ENCODE results near the gene CAAP1.
A peak's percentile ranks its signal among the peaks of the same experiment; 100 is the strongest.

The CAAP1 gene

GRCh38 chr9:26892251-26893029, at the start of gene CAAP1 (continued):
- TF ChIP-seq KLF7 (tag by site-specific recombination; IDR thresholded peaks at IDR 0.05; ENCODE audit: borderline replicate concordance) (no peak), HOXC10 (CRISPR knock-in tag; IDR thresholded peaks at IDR 0.05) (no peak; the same call in 1 of the 2 replicates), SETDB1 (IDR thresholded peaks at IDR 0.05; ENCODE audit: insufficient read length, low read length) (no peak), ZNF26 (tag by site-specific recombination; IDR thresholded peaks at IDR 0.05) (no peak), OSR2 (tag by site-specific recombination; IDR thresholded peaks at IDR 0.05) (0 out of 2 replicates have a peak, but pooled peaks have one; percentile 43), ZNF169 (tag by site-specific recombination; IDR thresholded peaks at IDR 0.05) (no peak), ZNF132 (tag by site-specific recombination; IDR thresholded peaks at IDR 0.05; ENCODE audit: borderline replicate concordance) (no peak), ZNF133 (tag by site-specific recombination; IDR thresholded peaks at IDR 0.05) (no peak), ZNF16 (tag by site-specific recombination; IDR thresholded peaks at IDR 0.05; ENCODE audit: low read depth) (peak; percentile 76; the same call in 1 of the 2 replicates), ZNF791 (tag by site-specific recombination; IDR thresholded peaks at IDR 0.05) (no peak), ZNF768 (tag by site-specific recombination; IDR thresholded peaks at IDR 0.05) (peak; percentile 38; the same call in 1 of the 2 replicates), ZNF324 (tag by site-specific recombination; IDR thresholded peaks at IDR 0.05) (peak; percentile 82), GLI4 (tag by site-specific recombination; IDR thresholded peaks at IDR 0.05) (no peak), ZFP3 (tag by site-specific recombination; IDR thresholded peaks at IDR 0.05; ENCODE audit: low read depth) (no peak), ZNF610 (tag by site-specific recombination; IDR thresholded peaks at IDR 0.05; ENCODE audit: borderline replicate concordance) (peak; percentile 97), ZNF121 (tag by site-specific recombination; IDR thresholded peaks at IDR 0.05) (no peak), SCRT2 (tag by site-specific recombination; IDR thresholded peaks at IDR 0.05) (peak; percentile 99), ZNF341 (tag by site-specific recombination; IDR thresholded peaks at IDR 0.05; ENCODE audit: low read depth) (peak; percentile 93), ZNF37A (tag by site-specific recombination; IDR thresholded peaks at IDR 0.05) (no peak), ZNF280D (tag by site-specific recombination; IDR thresholded peaks at IDR 0.05) (no peak)
- TF ChIP-seq, protein P1, sequence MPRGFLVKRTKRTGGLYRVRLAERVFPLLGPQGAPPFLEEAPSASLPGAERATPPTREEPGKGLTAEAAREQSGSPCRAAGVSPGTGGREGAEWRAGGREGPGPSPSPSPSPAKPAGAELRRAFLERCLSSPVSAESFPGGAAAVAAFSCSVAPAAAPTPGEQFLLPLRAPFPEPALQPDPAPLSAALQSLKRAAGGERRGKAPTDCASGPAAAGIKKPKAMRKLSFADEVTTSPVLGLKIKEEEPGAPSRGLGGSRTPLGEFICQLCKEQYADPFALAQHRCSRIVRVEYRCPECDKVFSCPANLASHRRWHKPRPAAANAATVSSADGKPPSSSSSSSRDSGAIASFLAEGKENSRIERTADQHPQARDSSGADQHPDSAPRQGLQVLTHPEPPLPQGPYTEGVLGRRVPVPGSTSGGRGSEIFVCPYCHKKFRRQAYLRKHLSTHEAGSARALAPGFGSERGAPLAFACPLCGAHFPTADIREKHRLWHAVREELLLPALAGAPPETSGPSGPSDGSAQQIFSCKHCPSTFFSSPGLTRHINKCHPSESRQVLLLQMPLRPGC (tag by site-specific recombination; IDR thresholded peaks at IDR 0.05) = 0 out of 2 replicates have a peak, but pooled peaks have one; percentile 13
- TF ChIP-seq, protein P2, sequence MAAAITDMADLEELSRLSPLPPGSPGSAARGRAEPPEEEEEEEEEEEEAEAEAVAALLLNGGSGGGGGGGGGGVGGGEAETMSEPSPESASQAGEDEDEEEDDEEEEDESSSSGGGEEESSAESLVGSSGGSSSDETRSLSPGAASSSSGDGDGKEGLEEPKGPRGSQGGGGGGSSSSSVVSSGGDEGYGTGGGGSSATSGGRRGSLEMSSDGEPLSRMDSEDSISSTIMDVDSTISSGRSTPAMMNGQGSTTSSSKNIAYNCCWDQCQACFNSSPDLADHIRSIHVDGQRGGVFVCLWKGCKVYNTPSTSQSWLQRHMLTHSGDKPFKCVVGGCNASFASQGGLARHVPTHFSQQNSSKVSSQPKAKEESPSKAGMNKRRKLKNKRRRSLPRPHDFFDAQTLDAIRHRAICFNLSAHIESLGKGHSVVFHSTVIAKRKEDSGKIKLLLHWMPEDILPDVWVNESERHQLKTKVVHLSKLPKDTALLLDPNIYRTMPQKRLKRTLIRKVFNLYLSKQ (tag by site-specific recombination; IDR thresholded peaks at IDR 0.05; ENCODE audit: borderline replicate concordance) = no peak
- TF ChIP-seq, protein P3, sequence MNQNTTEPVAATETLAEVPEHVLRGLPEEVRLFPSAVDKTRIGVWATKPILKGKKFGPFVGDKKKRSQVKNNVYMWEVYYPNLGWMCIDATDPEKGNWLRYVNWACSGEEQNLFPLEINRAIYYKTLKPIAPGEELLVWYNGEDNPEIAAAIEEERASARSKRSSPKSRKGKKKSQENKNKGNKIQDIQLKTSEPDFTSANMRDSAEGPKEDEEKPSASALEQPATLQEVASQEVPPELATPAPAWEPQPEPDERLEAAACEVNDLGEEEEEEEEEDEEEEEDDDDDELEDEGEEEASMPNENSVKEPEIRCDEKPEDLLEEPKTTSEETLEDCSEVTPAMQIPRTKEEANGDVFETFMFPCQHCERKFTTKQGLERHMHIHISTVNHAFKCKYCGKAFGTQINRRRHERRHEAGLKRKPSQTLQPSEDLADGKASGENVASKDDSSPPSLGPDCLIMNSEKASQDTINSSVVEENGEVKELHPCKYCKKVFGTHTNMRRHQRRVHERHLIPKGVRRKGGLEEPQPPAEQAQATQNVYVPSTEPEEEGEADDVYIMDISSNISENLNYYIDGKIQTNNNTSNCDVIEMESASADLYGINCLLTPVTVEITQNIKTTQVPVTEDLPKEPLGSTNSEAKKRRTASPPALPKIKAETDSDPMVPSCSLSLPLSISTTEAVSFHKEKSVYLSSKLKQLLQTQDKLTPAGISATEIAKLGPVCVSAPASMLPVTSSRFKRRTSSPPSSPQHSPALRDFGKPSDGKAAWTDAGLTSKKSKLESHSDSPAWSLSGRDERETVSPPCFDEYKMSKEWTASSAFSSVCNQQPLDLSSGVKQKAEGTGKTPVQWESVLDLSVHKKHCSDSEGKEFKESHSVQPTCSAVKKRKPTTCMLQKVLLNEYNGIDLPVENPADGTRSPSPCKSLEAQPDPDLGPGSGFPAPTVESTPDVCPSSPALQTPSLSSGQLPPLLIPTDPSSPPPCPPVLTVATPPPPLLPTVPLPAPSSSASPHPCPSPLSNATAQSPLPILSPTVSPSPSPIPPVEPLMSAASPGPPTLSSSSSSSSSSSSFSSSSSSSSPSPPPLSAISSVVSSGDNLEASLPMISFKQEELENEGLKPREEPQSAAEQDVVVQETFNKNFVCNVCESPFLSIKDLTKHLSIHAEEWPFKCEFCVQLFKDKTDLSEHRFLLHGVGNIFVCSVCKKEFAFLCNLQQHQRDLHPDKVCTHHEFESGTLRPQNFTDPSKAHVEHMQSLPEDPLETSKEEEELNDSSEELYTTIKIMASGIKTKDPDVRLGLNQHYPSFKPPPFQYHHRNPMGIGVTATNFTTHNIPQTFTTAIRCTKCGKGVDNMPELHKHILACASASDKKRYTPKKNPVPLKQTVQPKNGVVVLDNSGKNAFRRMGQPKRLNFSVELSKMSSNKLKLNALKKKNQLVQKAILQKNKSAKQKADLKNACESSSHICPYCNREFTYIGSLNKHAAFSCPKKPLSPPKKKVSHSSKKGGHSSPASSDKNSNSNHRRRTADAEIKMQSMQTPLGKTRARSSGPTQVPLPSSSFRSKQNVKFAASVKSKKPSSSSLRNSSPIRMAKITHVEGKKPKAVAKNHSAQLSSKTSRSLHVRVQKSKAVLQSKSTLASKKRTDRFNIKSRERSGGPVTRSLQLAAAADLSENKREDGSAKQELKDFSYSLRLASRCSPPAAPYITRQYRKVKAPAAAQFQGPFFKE (tag by site-specific recombination; IDR thresholded peaks at IDR 0.05; ENCODE audit: borderline replicate concordance) = no peak
- TF ChIP-seq, protein P4, sequence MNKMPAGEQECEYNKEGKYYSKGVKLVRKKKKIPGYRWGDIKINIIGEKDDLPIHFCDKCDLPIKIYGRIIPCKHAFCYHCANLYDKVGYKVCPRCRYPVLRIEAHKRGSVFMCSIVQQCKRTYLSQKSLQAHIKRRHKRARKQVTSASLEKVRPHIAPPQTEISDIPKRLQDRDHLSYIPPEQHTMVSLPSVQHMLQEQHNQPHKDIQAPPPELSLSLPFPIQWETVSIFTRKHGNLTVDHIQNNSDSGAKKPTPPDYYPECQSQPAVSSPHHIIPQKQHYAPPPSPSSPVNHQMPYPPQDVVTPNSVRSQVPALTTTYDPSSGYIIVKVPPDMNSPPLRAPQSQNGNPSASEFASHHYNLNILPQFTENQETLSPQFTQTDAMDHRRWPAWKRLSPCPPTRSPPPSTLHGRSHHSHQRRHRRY (tag by site-specific recombination; IDR thresholded peaks at IDR 0.05) = no peak

Data from HEK293 (cell line).